NOMO-1 treated with dmso at 0.1 percent for 144 hours (cell line): ENCODE results near the gene SFT2D3.

Source experiments
- DNase-seq: peaks from one replicate; lab custom pipeline; 2025; ENCODE audit not compliant: unreplicated experiment; lab: John Stamatoyannopoulos, UW

Gene SFT2D3

DNA sequence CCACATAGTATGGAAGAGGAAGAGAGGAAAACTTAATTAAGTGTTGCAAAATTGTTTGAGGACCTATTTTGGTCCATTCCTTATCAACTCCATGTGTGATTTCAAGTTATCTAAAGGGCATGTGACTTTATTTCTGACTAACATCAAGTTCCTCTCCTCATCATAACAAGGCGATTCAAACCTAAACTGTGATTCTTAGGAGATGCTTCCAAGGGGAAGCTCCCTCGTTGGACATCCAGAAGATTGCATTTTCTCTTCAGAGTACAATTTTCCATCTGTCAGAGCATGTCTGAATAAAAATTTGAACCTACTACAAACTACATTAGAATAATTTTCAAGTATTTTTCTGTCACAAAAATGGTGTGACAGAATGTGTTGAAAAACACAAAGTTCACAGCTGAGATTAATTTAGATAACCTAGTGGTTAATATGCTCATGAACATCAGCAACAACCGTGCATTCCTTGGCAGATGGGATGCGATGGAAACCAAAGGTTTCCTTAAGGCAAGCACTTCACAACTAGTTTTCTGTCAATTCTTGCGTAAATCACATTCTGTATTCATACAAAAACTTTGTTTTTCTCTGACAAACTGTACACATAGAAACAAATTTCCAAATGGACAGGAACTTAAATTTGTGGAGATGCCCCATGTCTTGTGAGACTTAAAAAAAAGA, 4.2 kb downstream of the SFT2D3 start:
- DNase-seq, result peak; percentile 3

DNA sequence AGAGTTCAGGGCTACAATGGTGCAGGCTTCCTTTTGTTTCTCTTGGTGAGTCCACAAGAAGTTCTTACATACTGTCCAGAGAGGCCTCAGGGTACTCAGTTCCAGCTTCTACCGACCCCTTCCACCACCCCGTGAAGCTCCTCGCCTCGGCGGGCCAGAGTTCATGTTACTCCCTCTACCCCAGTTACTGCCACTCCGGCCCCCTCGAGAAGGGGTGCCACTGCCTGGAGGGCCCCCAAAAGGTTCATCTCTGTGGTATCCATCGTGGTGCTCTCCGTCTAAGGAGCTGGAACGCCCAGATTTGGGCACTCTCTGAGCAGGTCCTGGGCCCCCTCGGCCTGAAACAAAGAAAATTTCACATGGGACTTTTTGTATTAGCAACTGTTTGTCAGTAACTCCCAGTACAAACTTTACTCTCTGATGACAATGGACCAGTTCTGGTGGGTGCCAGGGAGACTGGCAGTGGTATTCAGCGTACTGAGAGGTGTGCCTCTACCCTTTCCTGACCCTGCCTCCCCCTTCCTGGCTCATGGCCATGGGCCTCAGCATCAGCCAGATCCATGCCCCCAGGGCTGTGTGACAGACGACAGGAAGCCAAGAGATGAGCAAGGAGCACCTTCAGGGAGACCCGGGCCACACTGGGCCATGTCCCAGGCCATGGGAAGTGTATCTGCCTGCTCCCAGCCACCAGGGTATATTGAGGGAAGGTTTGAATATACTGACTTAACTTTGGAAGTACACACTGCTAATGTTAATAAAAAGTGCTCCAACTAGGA, 5.1 kb downstream of the SFT2D3 start:
- no peak for DNase-seq

DNA sequence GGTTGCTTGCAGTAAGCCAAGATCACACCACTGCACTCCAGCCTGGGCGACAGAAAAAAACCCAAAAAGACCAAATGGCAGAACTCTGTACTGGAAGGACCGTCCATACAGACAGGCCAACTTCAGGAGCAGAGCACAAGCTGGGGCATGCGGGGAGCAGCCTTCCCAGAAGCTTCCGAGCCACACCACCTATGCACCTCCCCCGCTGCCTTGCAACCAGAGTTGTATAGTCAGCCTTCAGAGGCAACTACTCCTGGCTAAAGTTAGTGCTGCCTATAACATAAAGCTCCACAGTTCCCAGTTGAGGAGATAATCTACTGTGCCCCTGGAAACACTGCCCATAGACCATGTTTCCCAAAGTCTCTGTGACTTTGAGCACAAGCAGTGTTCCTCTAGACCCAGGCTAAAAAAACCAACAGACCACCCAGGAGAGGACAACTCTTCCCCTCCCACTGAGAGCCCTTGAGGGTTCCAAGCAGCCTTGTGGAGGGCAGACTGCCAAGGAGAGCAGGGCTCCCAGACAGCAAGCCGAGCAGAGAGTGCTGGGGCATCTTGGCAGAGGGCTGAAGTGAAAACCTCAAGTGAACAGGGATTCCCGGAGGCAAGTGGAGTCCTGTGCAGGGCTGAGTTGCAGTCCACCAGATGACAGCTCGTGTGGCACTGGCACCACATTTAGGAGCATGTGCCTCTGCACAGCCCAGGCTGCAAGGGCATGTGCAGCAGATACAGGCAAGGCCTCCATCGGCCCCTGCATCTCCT, 6.8 kb downstream of the SFT2D3 start:
- no peak for DNase-seq

DNA sequence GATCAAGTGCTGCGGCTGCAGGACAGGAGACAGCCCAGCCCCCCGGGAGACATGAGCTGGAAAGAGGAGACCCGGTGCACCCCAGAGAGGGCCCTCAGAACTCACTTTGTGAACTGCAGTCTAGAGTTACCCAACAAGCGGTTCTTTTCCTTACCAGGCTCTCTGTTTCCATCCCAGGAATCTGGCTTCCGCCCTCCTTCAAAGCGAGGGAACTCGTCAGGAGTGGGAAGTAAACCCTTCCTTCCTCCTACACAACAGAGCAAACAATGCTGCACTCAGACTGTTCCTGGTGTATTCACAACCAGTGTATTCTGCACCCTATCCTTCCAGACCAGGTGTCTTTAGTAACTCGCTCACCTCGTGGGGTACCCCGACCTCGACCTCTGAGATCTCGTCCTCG, 8.0 kb downstream of the SFT2D3 start:
- DNase-seq, result no peak

DNA sequence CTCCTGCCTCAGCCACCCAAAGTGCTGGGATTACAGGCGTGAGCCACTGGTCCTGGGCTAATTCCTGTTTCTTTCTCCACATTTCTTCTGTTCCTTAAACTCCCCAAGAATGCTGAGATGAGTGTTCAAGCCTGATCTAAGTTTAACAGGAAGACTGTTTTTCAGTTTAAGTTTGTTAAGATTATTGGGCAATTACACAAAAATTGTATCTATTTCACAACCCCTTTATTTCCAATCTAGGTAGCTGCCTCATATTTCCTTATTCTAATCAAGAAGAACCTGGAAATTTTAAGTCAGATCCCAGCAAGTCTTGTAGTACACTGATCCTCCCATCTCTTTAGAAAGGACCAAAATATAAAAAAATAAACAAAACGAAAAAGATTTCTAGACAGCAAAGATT, 11.7 kb downstream of the SFT2D3 start:
- no peak for DNase-seq

DNA sequence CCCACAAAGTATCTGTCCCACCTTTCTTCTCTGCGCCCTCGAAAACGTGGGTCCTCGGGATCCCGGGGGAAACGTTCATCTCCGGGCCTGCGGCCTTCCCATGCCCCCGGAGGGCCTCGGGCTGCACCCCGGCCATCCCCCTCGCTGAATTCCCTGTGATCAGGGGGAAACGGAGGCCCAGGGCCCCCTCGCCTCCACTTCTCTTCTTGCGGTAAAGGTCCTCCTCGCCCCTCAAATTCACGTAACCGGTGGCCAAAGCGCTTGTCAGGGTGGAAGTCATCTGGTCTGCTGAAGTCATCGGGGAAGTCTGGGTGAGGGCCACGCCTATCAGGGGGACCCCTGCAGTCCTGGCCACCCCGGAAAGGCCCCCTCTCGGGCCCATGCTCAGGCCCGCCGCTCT, 12.3 kb downstream of the SFT2D3 start:
- no peak for DNase-seq

DNA sequence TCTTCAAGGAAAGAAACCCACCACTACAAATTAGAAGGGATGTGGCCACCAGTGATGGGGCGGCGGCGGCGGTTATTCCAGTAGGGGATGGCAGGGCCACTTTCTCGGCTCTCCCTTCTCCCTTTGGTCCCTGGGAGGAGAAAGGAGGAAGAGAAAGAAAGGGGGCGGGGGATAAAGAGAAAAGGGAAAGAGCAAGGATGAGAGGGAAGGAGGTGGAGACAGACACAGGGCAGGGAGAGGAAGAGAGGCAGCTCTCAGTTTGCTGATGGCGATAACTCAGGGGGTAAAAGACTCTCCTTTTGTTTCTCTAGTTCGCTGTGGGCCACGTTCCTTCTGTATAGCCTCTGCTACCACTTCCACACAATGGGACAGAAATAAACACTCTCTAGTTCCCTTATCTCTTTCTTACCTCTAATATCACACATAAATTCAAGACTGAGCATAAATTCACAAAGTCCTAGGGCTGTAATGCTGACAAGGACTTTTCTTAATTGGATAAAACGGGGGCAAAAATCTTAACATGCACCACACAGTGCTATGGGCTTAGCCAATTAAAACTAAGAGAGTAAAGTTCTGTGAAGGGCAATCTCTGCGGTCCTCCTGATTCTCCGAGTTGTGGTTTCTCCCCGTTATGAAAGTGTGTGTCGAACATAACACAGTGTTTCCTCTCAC, 14.6 kb downstream of the SFT2D3 start:
- no peak for DNase-seq

DNA sequence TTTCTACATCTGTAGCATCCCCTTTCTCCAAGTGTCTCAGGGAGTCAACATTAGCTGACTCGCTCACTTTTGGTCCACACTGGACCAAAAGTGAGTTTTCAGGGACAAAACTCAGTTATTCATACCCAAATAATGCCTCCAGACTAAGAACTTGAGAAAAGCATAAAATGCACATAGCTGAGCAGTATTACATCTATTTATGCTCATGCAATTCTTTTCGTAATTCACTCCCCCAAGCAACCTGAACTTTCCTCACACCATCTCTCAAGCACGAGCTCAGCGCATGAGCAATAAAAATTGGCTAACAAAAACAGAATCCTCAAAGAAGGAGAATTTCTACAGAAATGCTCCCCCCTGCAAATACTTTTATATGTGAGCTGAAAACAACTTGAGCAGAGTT, 17.0 kb downstream of the SFT2D3 start:
- no peak for DNase-seq

DNA sequence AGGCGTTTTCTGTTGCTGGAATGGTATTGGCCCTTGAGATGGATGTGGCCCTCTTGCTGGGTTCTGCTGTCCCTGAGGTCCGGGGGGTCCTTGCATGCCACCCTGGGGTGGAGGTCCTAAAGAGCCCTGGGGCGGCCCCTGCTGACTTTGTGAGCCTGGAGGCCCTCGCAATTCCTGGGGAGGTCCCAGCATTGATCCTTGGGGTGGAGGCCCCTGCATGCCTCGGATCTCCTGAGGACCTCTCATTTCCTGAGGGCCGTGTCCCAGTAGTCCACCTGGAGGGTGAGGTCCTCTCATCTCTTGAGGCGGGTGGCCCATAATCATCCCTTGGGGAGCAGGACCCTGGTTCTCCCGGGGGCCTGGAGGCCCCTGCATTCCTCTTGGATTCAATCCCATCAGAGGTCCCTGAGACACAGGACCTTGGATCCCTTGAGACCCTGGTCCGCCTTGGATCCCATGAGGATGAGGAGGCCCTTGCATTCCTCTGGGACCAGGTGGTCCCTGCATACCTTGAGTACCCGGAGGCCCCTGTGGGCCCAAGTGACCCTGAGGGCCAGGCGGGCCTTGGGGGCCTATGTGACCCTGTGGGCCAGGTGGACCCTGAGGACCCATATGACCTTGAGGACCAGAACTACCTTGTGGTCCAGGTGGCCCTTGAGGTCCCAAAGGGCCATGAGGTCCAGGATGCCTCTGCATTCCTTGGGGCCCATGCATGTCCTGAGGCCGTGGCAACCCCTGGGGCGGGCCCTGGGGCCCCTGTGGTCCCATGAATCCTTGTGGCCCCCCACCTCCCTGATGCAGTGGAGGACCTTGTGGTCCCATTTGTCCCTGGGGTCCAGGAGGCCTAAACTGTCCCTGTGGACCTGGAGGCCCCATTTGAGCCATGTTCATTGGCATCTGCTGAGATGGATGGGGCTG, 18.3 kb downstream of the SFT2D3 start:
- DNase-seq, result no peak

DNA sequence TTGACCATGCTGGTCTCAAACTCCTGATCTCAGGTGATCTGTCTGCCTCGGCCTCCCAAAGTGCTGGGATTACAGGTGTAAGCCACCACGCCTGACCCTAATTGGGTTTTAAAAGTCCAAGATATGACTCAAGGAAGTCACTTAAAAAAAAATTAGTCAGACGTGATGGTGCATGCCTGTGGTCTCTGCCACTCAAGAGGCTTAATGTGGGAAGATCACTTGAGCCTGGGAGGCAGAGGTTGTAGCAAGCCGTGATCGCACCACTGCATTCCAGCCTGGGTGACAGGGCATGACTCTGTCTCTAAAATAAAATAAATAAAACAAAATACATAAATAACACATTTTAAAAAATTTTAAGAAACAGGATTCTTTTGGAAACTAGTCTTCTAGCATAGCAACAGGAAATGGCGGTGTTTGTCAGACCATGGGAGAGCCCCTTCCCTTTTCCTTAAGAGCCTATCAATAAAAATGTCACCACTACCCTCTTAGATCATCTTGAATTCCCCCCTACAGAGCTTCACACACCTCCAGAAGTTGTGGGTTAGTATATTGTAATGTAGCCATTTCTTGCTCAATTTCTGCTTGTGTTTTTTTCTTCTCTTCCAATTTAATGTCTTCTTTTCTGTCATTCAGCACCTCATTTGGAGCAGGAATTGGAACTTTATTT, 20.1 kb downstream of the SFT2D3 start:
- DNase-seq, result no peak

DNA sequence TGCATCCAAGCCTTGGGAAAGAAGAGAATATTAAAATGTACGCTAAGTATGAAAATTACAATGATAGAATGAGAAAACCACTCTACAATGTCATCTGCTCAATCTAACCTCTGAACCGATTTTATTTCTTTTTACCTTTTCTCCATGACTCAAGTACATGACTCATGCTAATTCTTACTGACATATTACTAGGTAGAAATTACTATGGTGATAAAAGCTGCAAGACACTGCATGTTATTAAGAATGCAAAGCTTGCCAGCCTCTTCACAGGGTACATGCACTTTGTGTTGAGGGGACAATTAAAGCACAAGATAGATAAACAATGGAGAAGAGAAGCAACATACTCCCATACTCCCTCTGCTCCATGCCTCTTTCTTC, 20.7 kb downstream of the SFT2D3 start:
- DNase-seq, result no peak

DNA sequence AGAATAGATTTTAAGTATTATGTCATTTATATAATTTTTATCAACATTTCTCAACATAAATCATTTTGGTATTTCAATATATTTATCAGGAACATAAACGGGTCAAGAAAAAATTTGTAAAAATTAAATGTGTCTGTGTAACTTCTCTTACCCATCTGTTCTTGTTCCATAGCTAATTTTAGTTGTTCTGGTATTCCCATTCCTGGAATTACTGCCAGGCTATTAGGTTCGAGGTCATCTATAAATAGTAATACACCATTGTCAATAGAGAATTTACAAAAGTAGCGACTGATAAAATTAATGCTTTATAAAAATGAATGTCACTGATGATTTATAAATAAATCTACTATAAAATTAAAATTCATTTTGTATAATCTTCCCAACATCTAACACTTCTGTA, 21.5 kb downstream of the SFT2D3 start:
- DNase-seq, result no peak

DNA sequence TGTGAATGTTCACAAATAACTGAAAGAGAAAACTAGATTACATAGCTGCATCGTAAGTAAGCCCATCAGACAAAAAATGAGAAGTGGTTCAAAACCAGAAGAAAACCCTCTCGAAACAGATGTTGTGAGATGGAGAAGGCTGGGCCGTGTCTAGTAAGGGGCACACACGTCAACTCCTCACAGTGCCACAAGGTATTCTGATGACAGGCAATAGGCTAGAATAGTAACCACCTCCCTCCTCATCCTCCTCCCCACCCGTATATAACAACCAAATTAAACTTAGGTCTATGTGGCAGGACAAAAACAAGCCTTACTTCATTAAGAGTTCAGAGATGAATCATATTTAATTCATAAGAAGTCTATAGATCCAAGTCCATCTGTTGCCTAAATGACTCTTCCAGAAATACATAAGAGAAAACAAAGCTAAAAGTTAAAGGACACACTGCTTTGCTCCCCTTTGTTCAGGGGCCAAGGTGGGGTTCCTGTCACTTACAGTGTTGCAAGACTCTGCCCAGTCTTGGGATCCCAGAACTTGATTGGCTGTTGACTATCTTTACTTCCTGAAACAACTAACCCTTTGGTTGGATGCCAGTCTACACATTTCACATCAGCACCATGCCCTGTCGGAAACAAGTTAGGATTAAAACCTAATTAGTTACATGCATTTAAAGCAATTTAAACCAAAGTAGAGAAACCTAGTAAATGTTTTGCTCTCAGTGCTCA, 25.0 kb downstream of the SFT2D3 start:
- DNase-seq, result no peak

DNA sequence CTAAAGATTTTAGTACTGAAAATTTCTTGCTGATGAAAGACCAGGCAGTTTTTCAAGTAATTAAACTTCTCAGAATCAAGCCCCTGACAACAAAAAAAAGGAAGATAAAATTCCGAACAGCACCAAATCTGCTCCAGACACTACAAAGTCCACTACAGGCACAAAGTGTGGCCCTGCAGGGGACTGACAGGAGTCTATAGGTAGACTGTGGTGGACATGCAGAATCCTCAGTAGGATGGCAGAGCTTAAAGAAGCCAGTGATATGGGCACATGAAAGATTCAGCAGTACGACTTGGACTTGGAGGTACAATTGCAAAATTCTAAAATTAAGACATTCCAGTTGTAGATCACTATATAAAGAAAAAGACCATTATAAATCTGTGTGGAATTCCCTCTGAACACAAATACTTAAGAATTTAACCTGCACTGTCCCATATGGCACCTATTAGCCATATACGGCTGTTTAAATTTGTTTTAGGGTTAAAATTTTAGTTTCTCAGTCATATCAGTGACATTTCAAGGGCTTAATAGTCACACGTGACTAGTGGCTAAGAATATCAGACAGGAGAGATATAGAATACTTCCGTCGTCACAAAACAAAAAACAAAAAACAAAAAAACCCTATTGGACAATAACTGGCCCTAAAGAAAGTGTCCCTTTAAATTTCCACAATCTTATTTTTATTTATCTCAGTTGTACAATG, 32.0 kb downstream of the SFT2D3 start:
- no peak for DNase-seq

DNA sequence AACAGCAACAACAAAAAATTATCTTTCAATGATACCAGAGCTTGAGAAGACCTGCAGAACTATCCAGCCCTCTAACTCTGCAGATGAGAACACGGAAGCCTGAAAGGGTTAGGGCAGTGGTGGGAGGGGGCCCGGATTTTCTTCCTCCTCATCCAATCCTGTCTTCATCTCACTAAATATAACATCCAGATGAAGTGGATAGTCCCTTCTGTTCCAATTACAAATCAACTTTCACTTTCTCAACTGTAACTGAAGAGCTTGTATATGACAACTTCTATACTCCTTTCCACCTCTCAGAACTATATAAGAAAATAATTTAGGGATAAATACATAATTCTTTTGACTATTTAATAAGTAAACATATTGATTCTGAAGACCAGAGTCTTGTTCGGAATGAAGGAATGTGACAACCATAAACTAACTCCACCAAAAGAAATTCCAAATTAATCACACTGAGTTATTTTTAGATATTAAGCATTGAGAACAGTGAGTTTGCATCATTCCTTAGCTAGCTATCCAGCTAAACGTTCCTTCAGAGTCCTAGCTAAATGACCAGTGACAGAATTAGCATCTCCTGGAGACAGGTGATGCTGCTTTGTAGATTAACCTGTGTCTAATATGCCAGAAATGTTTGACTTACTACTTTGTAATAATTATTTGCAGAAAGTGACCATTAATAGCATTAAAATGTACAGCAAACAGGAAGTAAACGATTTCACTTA, 32.7 kb downstream of the SFT2D3 start:
- no peak for DNase-seq

DNA sequence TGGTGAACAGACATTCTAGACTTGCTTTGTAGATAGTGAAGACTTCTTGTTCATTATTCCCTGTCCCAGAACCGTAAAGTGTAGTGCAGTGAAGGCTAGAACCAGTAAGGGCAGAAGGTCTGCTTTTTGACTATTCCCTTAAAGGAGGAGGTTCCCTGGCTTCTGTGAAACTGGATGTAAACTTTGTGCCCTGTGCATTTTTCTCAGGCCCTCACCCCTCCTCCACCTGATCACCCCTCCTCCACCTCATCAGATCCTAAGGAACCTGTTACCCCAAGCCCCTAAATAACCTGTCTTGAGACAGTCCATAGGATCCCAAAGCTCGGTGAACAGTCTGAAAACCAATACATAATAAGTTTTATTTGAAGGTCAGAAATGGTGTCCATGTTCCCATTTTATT, 33.7 kb downstream of the SFT2D3 start:
- DNase-seq, result no peak

DNA sequence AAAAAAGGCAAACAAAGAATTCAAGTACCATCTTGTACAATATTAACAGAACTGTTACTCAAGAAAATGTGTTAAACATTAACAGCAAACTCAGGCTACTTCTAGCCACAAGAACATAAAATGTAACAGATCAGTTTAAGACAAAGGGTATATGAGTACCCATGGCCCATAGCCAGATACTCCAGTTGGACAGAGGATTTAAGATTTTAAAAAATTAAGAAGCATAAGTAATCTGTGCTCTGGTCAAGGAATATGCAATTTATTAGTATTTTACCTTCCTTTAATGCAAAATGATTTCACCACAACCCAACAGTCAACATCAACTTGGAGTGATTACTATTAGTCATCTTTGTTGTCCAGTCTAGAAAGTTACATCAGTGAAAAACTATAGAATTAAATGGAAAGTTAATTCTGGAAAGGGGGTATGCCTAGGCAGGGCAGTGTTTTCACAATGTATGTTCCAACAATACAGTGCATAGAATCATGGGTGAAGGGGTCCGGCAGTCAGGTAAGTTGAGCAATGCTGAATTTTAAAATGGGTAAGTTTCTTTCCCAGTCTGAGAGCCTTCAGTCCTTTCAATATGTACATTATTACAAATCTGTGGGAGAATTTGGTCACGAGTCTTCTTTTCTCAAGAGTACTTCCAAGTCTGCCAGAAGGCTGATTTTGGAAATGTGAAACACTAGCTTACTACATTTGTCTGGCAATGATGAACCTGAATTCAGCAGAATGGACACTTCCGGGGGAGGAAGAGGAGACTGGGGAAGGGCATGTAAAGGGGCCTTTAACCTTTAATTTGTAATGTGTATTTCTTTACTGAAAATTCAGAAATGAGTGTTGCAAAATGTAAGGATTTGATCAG, 34.5 kb downstream of the SFT2D3 start:
- DNase-seq, result no peak
